ENCODE results near the gene PAFAH2.

DNA sequence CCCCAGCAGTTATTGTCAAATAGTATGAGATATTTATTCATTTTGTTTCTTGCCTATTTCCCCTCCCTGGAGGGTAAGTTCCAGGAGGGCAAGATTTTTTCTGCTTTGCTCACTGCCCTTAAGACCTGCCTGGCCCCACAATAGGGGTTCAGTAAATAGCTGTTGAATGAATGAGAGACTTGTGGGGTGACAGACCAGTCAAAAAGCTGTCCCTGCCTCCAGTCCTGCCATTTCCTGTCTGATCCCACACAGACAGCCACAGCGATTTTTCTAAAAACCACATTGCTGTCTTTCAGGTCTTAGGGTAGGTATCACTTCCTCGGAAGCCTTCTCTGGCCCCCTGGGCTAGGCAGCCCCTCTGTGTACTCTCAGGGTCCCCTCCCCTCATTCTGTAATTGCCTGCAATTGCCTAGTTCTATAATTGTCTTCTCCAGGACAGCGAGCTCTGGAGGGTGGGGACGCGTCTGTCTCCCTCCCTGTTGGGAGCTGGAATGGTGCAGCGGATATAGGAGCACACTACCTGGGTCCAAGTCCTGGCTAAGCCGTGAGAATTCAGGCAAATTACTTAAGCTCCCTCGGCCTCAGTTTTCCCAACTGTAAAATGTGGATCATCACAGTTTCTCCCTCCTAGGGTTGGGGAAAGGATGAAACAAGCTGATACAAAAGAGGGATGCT is 21.9 kb upstream of the PAFAH2 start:
- TF ChIP-seq JUN (IDR thresholded peaks at IDR 0.05; ENCODE audit: low read depth, low read length) (no peak), SRF (IDR thresholded peaks at IDR 0.05; ENCODE audit: low read depth, low read length) (no peak), POLR2AphosphoS5 (IDR thresholded peaks at IDR 0.05; ENCODE audit: low read depth, low read length) (no peak)
- TF ChIP-seq, protein P1, sequence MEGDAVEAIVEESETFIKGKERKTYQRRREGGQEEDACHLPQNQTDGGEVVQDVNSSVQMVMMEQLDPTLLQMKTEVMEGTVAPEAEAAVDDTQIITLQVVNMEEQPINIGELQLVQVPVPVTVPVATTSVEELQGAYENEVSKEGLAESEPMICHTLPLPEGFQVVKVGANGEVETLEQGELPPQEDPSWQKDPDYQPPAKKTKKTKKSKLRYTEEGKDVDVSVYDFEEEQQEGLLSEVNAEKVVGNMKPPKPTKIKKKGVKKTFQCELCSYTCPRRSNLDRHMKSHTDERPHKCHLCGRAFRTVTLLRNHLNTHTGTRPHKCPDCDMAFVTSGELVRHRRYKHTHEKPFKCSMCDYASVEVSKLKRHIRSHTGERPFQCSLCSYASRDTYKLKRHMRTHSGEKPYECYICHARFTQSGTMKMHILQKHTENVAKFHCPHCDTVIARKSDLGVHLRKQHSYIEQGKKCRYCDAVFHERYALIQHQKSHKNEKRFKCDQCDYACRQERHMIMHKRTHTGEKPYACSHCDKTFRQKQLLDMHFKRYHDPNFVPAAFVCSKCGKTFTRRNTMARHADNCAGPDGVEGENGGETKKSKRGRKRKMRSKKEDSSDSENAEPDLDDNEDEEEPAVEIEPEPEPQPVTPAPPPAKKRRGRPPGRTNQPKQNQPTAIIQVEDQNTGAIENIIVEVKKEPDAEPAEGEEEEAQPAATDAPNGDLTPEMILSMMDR (IDR thresholded peaks at IDR 0.05; ENCODE audit: control extremely low read depth in 1 of 3, insufficient read depth in 1 of 3, low read depth in 1 of 3, low read length in 3 of 3), result no peak

Data from H1 (cell line).